Esophagus muscularis mucosa (tissue), 4 donors: ENCODE results near the gene TXK.

Source experiments
- CTCF ChIP-seq, 3 experiments: fragments of 200-600 bp in 2 of 3; fragments of 450-650 bp in 1 of 3; sonication (generic) in 2 of 3; IDR thresholded peaks; one replicate each; pipeline ENCODE4 v1.5.1; 2017 to 2019; ENCODE audit warnings: antibody characterized with exemption in 3 of 3, mild to moderate bottlenecking in 2 of 3, moderate library complexity in 1 of 3
- EP300 ChIP-seq: sonication (generic); formaldehyde crosslinking; IDR thresholded peaks from one replicate; pipeline ENCODE4 v1.6.1; 2017; ENCODE audit warnings: antibody characterized with exemption
- POLR2A ChIP-seq: fragments of 450-650 bp; IDR thresholded peaks from one replicate; pipeline ENCODE4 v1.6.1; 2017; ENCODE audit warnings: antibody characterized with exemption, moderate library complexity, mild to moderate bottlenecking, low read depth
- POLR2AphosphoS5 ChIP-seq, 2 donors: sonication (generic); formaldehyde crosslinking; IDR thresholded peaks; one replicate each; pipeline ENCODE4 v1.6.1; 2017; ENCODE audit warnings: antibody characterized with exemption in 2 of 2

- TF ChIP-seq CTCF (IDR thresholded peaks at IDR 0.05) (no peak), POLR2AphosphoS5 (IDR thresholded peaks at IDR 0.05) (no peak), POLR2A (no peak), EP300 (no peak)
Observed at GRCh38 chr4:48018112-48018511, 115.9 kb downstream of the TXK start.
